MM.1S (cell line): Measurements from ENCODE around the gene APOH.

ENCODE experiments used
- DNase-seq: peaks from one replicate; pipeline ENCODE4 v3.0.0-alpha.2; 2015
- H2AFZ ChIP-seq: fragments of 300-600 bp; sonication (generic); 2 replicates; pipeline ENCODE4 v1.6.0; 2016; ENCODE audit warnings: antibody characterized with exemption, low read length
- H3F3A ChIP-seq: fragments of 300-600 bp; sonication (generic); 2 replicates; pipeline ENCODE4 v1.6.1; 2016; ENCODE audit warnings: mild to moderate bottlenecking, antibody characterized with exemption, low read length, moderate library complexity, mixed read lengths; ENCODE audit not compliant: insufficient read depth
- H3K27ac ChIP-seq: fragments of 300-600 bp; sonication (generic); 2 replicates; pipeline ENCODE4 v1.5.1; 2016; ENCODE audit warnings: mild to moderate bottlenecking, low read length
- H3K27me3 ChIP-seq: fragments of 300-600 bp; sonication (generic); replicated peaks from 2 replicates; pipeline ENCODE4 v1.6.0; 2016; ENCODE audit warnings: low read length; ENCODE audit not compliant: insufficient read depth
- H3K36me3 ChIP-seq: fragments of 300-600 bp; sonication (generic); replicated peaks from 2 replicates; pipeline ENCODE4 v1.6.1; 2016; ENCODE audit warnings: mild to moderate bottlenecking, low read length, mixed read lengths; ENCODE audit not compliant: insufficient read depth
- H3K4me1 ChIP-seq: fragments of 300-600 bp; sonication (generic); 2 replicates; pipeline ENCODE4 v1.6.1; 2016; ENCODE audit warnings: low read length, mixed read lengths
- H3K4me2 ChIP-seq: fragments of 300-600 bp; sonication (generic); 2 replicates; pipeline ENCODE4 v1.6.0; 2016; ENCODE audit warnings: low read depth, low read length
- H3K4me3 ChIP-seq: fragments of 300-600 bp; sonication (generic); 2 replicates; pipeline ENCODE4 v1.5.1; 2016; ENCODE audit warnings: low read length, mixed read lengths
- H3K79me2 ChIP-seq: fragments of 300-600 bp; sonication (generic); 2 replicates; pipeline ENCODE4 v1.6.1; 2016; ENCODE audit warnings: mixed run types, low read length, mixed read lengths
- H3K9ac ChIP-seq: fragments of 300-600 bp; sonication (generic); 2 replicates; pipeline ENCODE4 v1.6.1; 2016; ENCODE audit warnings: low read length, mixed read lengths
- H3K9me2 ChIP-seq: fragments of 300-600 bp; sonication (generic); replicated peaks from 2 replicates; pipeline ENCODE4 v1.6.1; 2016; ENCODE audit warnings: mild to moderate bottlenecking, low read length, mixed read lengths; ENCODE audit not compliant: insufficient read depth
- H3K9me3 ChIP-seq: fragments of 300-600 bp; sonication (generic); replicated peaks from 2 replicates; pipeline ENCODE4 v1.6.1; 2016; ENCODE audit warnings: mild to moderate bottlenecking, low read length, mixed read lengths; ENCODE audit not compliant: insufficient read depth
- H4K20me1 ChIP-seq: fragments of 300-600 bp; sonication (generic); 2 replicates; pipeline ENCODE4 v1.6.1; 2016; ENCODE audit warnings: mild to moderate bottlenecking, low read length, moderate library complexity, mixed read lengths; ENCODE audit not compliant: insufficient read depth
- CTCF ChIP-seq: fragments of 300-600 bp; sonication (generic); IDR thresholded peaks from 2 replicates; pipeline ENCODE4 v1.5.1; 2016; ENCODE audit warnings: antibody characterized with exemption, low read length, mixed read lengths
- EZH2 ChIP-seq: fragments of 300-600 bp; sonication (generic); optimal IDR thresholded peaks from 2 replicates; pipeline ENCODE3; 2017; ENCODE audit warnings: low read depth, mild to moderate bottlenecking, antibody characterized with exemption, low read length, mixed read lengths
- EZH2phosphoT487 ChIP-seq: fragments of 300-600 bp; sonication (generic); IDR thresholded peaks from 2 replicates; pipeline ENCODE4 v1.6.1; 2018; ENCODE audit warnings: antibody characterized with exemption, low read length

APOH gene

GRCh38 chr17:66229783-66230538 lies 746 bp upstream of the APOH start:
- DNase-seq: no peak
- Histone ChIP-seq H3K79me2 (no peaks in the 10 kb centered on the region), H3F3A (no peaks in the 10 kb centered on the region), H3K27me3 (no peaks in the 10 kb centered on the region), H3K9me2 (no peaks in the 10 kb centered on the region), H3K4me2 (no peak overlapping the region), H3K27ac (no peak overlapping the region), H2AFZ (no peak overlapping the region), H3K9ac (no peak overlapping the region), H3K36me3 (no peaks in the 10 kb centered on the region), H4K20me1 (no peaks in the 10 kb centered on the region), H3K9me3 (no peaks in the 10 kb centered on the region), H3K4me3 (no peak overlapping the region), H3K4me1 (no peaks in the 10 kb centered on the region)
- TF ChIP-seq EZH2 (no peak), EZH2phosphoT487 (no peak), CTCF (no peak)

- Histone ChIP-seq H3F3A (no peaks in the 10 kb centered on the region), H3K27me3 (no peaks in the 10 kb centered on the region), H2AFZ (no peak overlapping the region), H3K79me2 (no peaks in the 10 kb centered on the region), H3K9me2 (no peaks in the 10 kb centered on the region), H3K4me2 (no peak overlapping the region), H3K4me1 (no peaks in the 10 kb centered on the region), H3K36me3 (no peaks in the 10 kb centered on the region), H3K4me3 (no peak overlapping the region), H4K20me1 (no peaks in the 10 kb centered on the region), H3K9ac (no peak overlapping the region), H3K9me3 (no peaks in the 10 kb centered on the region), H3K27ac (no peak overlapping the region)
- no peak for DNase-seq
- no peak for TF ChIP-seq EZH2phosphoT487
- no peak for TF ChIP-seq EZH2
- no peak for TF ChIP-seq CTCF
Measured at GRCh38 chr17:66227212-66228045, 1.8 kb downstream of the APOH start.

- DNase-seq: no peak
- H3K4me3 ChIP-seq: no peak overlapping the region
- no peaks in the 10 kb centered on the region for H3K79me2 ChIP-seq
- no peak overlapping the region for H3K27ac ChIP-seq
- H4K20me1 ChIP-seq: no peaks in the 10 kb centered on the region
- no peaks in the 10 kb centered on the region for H3K4me1 ChIP-seq
- TF ChIP-seq EZH2phosphoT487 (no peak), CTCF (no peak), EZH2 (no peak)
- H3K36me3 ChIP-seq: no peaks in the 10 kb centered on the region
- no peak overlapping the region for H3K9ac ChIP-seq
- no peaks in the 10 kb centered on the region for H3K9me3 ChIP-seq
- no peak overlapping the region for H3K4me2 ChIP-seq
- H3K9me2 ChIP-seq: no peaks in the 10 kb centered on the region
- no peak overlapping the region for H2AFZ ChIP-seq
- H3F3A ChIP-seq: no peaks in the 10 kb centered on the region
- H3K27me3 ChIP-seq: no peaks in the 10 kb centered on the region
Measured at GRCh38 chr17:66222798-66223350, 6.3 kb downstream of the APOH start.
